ENCODE data around the gene RTCA. TPM values are rescaled to one million over a fixed set of nuclear protein-coding genes. Genes with fewer than 3 reads are reported as not detected.
"Not testable (repeated sequence)": the region's sequence is repeated elsewhere in the genome, so short reads cannot be mapped to it uniquely, and the experiment has no call there.

The RTCA gene
- polyA plus RNA-seq, 2 of the 4 experiments (the other 2 are of a cell fraction), result 23.8 to 39.5 TPM

GRCh38 chr1:100335436-100335835, 69.4 kb downstream of the RTCA start:
- H3K4me1 ChIP-seq, result no peaks in the 10 kb centered on the region
- DNase-seq (ENCODE audit: low read depth in 1 of 2, low spot score in 1 of 2) (no peak), FAIRE-seq (no peak), ATAC-seq (no peak)
- TF ChIP-seq ZC3H11A (IDR thresholded peaks at IDR 0.05), result no peak
- TF ChIP-seq JUNB (IDR thresholded peaks at IDR 0.05), result no peak
- no peak for TF ChIP-seq CTCF (IDR thresholded peaks at IDR 0.05)
- no peak for TF ChIP-seq E2F6 (IDR thresholded peaks at IDR 0.05; ENCODE audit: borderline replicate concordance, low read depth)
- no peak for TF ChIP-seq HMGXB4 (CRISPR knock-in tag; IDR thresholded peaks at IDR 0.05; ENCODE audit: borderline replicate concordance)
- no peak for TF ChIP-seq CHD2 (IDR thresholded peaks at IDR 0.05; ENCODE audit: low read length, partially characterized antibody)
- TF ChIP-seq MAX (IDR thresholded peaks at IDR 0.05), result no peak
- no peak for TF ChIP-seq KDM1A (IDR thresholded peaks at IDR 0.05; ENCODE audit: low read depth)
- no peak for TF ChIP-seq MYC (IDR thresholded peaks at IDR 0.05; ENCODE audit: borderline replicate concordance, low read length)
- TF ChIP-seq FOSB (CRISPR knock-in tag; IDR thresholded peaks at IDR 0.05), result no peak
- no peak for TF ChIP-seq TFCP2L1 (CRISPR knock-in tag; IDR thresholded peaks at IDR 0.05)
- TF ChIP-seq ZFP36 (IDR thresholded peaks at IDR 0.05; ENCODE audit: borderline replicate concordance, partially characterized antibody), result no peak
- no peak for TF ChIP-seq PHF8 (IDR thresholded peaks at IDR 0.05; ENCODE audit: borderline replicate concordance, low read depth)
- WGBS (ENCODE audit: missing lambda C conversion rate), result 44% methylated on average over 1 of the region's 1 CpG
- H3K27ac ChIP-seq, result no peak overlapping the region
- ChIA-PET POLR2A (no interaction called here), CTCF (no interaction called here)
- H3K4me3 ChIP-seq, result no peak overlapping the region
- H3K4me2 ChIP-seq, result no peak overlapping the region
- H3K9me3 ChIP-seq, result no peaks in the 10 kb centered on the region

DNA sequence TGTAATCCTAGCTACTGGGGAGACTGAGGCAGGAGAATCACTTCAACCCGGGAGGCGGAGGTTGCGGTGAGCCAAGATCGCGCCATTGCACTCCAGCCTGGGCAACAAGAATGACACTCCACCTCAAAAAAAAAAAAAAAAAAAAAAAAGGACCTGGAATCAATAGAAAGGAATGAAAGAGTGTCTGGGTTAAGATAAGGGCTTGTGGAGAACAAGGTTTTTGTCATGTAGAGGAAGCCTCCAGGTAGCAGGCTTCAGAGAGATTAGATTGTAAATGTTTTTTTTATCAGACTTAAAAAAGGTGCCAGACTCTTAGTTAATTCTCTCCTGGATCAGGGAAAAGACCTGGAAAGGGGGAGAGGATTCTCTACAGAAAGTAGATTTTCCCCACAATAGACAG, 71.9 kb downstream of the RTCA start:
- H3K9me3 ChIP-seq; FAIRE-seq; H3K27ac ChIP-seq; POLR2A ChIA-PET; ATAC-seq; DNase-seq (ENCODE audit: low read depth in 1 of 2, low spot score in 1 of 2); H3K4me1 ChIP-seq; CTCF ChIA-PET; H3K4me3 ChIP-seq; H3K4me2 ChIP-seq: not testable (repeated sequence)
- 83% methylated on average over 5 of the region's 5 CpGs for WGBS (ENCODE audit: missing lambda C conversion rate)

DNA sequence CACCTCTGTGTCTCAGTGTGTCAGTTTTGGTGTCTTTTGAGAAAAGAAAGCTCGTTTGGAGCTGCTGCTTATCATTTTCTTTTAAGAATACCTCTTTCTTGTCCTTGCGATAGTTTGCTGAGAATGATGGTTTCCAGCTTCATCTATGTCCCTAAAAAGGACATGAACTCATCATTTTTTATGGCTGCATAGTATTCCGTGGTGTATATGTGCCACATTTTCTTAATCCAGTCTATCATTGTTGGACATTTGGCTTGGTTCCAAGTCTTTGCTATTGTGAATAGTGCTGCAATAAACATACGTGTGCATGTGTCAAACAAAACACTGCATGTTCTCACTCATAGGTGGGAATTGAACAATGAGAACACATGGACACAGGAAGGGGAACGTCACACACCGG, 73.7 kb downstream of the RTCA start:
- H3K27ac ChIP-seq; FAIRE-seq; CTCF ChIA-PET; POLR2A ChIA-PET; H3K4me3 ChIP-seq; DNase-seq (ENCODE audit: low read depth in 1 of 2, low spot score in 1 of 2); H3K4me1 ChIP-seq; H3K4me2 ChIP-seq; H3K9me3 ChIP-seq; ATAC-seq: not testable (repeated sequence)
- WGBS (ENCODE audit: missing lambda C conversion rate), result 61% methylated on average over 6 of the region's 6 CpGs

- DNase-seq (ENCODE audit: low read depth in 1 of 2, low spot score in 1 of 2) (no peak), ATAC-seq (no peak), FAIRE-seq (no peak)
- Histone ChIP-seq H3K9me3 (no peaks in the 10 kb centered on the region), H3K4me3 (no peak overlapping the region), H3K4me2 (no peak overlapping the region), H3K27ac (no peak overlapping the region), H3K4me1 (no peaks in the 10 kb centered on the region)
- POLR2A ChIA-PET, result no interaction called here
- TF ChIP-seq, protein P1, sequence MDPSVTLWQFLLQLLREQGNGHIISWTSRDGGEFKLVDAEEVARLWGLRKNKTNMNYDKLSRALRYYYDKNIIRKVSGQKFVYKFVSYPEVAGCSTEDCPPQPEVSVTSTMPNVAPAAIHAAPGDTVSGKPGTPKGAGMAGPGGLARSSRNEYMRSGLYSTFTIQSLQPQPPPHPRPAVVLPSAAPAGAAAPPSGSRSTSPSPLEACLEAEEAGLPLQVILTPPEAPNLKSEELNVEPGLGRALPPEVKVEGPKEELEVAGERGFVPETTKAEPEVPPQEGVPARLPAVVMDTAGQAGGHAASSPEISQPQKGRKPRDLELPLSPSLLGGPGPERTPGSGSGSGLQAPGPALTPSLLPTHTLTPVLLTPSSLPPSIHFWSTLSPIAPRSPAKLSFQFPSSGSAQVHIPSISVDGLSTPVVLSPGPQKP (IDR thresholded peaks at IDR 0.05; ENCODE audit: low read depth, low read length), result no peak
- TF ChIP-seq CBX8 (IDR thresholded peaks at IDR 0.05), result no peak
- TF ChIP-seq HDAC2 (IDR thresholded peaks at IDR 0.05), result no peak
- TF ChIP-seq CBX2 (IDR thresholded peaks at IDR 0.05; ENCODE audit: borderline replicate concordance, low read depth), result no peak
- TF ChIP-seq KDM1A (IDR thresholded peaks at IDR 0.05; ENCODE audit: low read depth), result no peak
- no peak for TF ChIP-seq E2F6 (IDR thresholded peaks at IDR 0.05; ENCODE audit: borderline replicate concordance, low read depth)
- no peak for TF ChIP-seq PHF8 (IDR thresholded peaks at IDR 0.05; ENCODE audit: borderline replicate concordance, low read depth)
- TF ChIP-seq HMGXB4 (CRISPR knock-in tag; IDR thresholded peaks at IDR 0.05; ENCODE audit: borderline replicate concordance), result no peak
- TF ChIP-seq NPAS2 (CRISPR knock-in tag; IDR thresholded peaks at IDR 0.05; ENCODE audit: borderline replicate concordance), result no peak
- TF ChIP-seq RARB (CRISPR knock-in tag; IDR thresholded peaks at IDR 0.05), result no peak
- no peak for TF ChIP-seq MAFK (IDR thresholded peaks at IDR 0.05; ENCODE audit: partially characterized antibody)
- CTCF ChIA-PET, result no interaction called here
- WGBS (ENCODE audit: missing lambda C conversion rate), result 100% methylated on average over 1 of the region's 1 CpG
These were observed 74.5 kb downstream of the RTCA start for GRCh38 chr1:100340494-100340893.

All from A549 (cell line).